PC-9 (cell line): ENCODE measurements around the gene NPHP4.

Source experiments
- EZH2 ChIP-seq: fragments of 200-600 bp; sonication (generic); IDR thresholded peaks from 2 replicates; pipeline ENCODE4 v1.8.0; 2017; ENCODE audit warnings: antibody characterized with exemption, low read depth
- TF ChIP-seq, protein P1 (sequence below): fragments of 200-600 bp; sonication (generic); conservative IDR thresholded peaks from 2 replicates; pipeline ENCODE4 v1.6.1; 2017; ENCODE audit warnings: mixed run types, antibody characterized with exemption, mild to moderate bottlenecking, moderate library complexity

DNA sequence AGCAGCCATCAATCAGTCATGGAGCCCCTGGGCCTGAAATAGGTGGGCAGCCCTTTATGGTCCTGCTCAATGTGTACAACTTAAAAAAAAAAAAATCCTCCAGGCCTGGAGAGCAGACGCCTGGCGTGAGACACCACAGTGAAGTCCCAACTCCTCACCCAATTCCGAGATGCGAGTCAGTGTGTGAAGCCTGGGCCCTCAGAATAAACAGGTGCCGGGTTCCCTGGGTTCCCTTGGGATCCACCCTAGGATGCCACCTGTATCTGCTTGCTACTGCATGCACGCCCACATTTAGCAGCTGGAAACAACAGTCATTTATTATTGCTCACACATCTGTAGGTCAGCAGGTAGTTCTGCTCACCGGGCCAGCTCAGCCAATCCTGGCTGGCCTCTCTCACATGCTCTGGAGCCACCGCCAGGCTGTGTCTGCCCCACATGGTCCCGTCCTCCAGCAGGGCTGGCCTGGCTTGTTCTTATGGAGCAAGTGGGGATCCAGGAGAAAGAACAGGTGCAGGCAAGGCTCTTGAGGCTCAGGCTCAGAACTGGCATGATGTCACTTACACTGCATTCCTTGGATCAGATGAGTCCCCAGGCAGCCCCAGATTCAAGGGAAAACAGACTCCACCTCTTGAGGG lies 172.7 kb downstream of the NPHP4 start:
- TF ChIP-seq, protein P1, sequence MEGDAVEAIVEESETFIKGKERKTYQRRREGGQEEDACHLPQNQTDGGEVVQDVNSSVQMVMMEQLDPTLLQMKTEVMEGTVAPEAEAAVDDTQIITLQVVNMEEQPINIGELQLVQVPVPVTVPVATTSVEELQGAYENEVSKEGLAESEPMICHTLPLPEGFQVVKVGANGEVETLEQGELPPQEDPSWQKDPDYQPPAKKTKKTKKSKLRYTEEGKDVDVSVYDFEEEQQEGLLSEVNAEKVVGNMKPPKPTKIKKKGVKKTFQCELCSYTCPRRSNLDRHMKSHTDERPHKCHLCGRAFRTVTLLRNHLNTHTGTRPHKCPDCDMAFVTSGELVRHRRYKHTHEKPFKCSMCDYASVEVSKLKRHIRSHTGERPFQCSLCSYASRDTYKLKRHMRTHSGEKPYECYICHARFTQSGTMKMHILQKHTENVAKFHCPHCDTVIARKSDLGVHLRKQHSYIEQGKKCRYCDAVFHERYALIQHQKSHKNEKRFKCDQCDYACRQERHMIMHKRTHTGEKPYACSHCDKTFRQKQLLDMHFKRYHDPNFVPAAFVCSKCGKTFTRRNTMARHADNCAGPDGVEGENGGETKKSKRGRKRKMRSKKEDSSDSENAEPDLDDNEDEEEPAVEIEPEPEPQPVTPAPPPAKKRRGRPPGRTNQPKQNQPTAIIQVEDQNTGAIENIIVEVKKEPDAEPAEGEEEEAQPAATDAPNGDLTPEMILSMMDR = no peak
- TF ChIP-seq EZH2 = no peak
